Measurements from ENCODE around the gene MED29.

The MED29 gene

GRCh38 chr19:39398297-39398864, 7.2 kb downstream of the MED29 start:
- no peak for DNase-seq (ENCODE audit: low read depth)

GRCh38 chr19:39399668-39400050, 8.5 kb downstream of the MED29 start:
- no peak for DNase-seq (ENCODE audit: low read depth)

- DNase-seq (ENCODE audit: low read depth) = no peak
Observed at GRCh38 chr19:39400061-39400460, 8.9 kb downstream of the MED29 start.

- no peak for DNase-seq (ENCODE audit: low read depth)
Observed at GRCh38 chr19:39401070-39401548, 9.9 kb downstream of the MED29 start.

GRCh38 chr19:39401549-39402345, 10.6 kb downstream of the MED29 start:
- peak; percentile 78 for DNase-seq (ENCODE audit: low read depth)

GRCh38 chr19:39402346-39403300, 11.4 kb downstream of the MED29 start:
- DNase-seq (ENCODE audit: low read depth) = peak; percentile 85

- DNase-seq (ENCODE audit: low read depth) = peak; percentile 96
Observed at GRCh38 chr19:39403331-39404312, 12.4 kb downstream of the MED29 start.

- DNase-seq (ENCODE audit: low read depth) = no peak
Observed at GRCh38 chr19:39405261-39405957, 14.2 kb downstream of the MED29 start.

- peak; percentile 89 for DNase-seq (ENCODE audit: low read depth)
Observed at GRCh38 chr19:39405958-39406655, 14.9 kb downstream of the MED29 start.

- peak; percentile 87 for DNase-seq (ENCODE audit: low read depth)
Observed at GRCh38 chr19:39406656-39407409, 15.7 kb downstream of the MED29 start, which contains the start of gene ZFP36. Gene ZFP36, plus strand, starts transcription at chr19:39406847. Its CDS starts 58 bp downstream, at chr19:39406905.

- DNase-seq (ENCODE audit: low read depth) = no peak
Observed at GRCh38 chr19:39407410-39407659, 16.2 kb downstream of the MED29 start.

GRCh38 chr19:39407660-39408391, 16.6 kb downstream of the MED29 start:
- DNase-seq (ENCODE audit: low read depth) = peak; percentile 54

GRCh38 chr19:39408392-39409207, 17.4 kb downstream of the MED29 start:
- DNase-seq (ENCODE audit: low read depth) = no peak

GRCh38 chr19:39409208-39410016, 18.2 kb downstream of the MED29 start:
- peak; percentile 91 for DNase-seq (ENCODE audit: low read depth)

GRCh38 chr19:39410017-39410830, 19.0 kb downstream of the MED29 start:
- DNase-seq (ENCODE audit: low read depth) = peak; percentile 68

GRCh38 chr19:39410831-39411080, 19.6 kb downstream of the MED29 start:
- DNase-seq (ENCODE audit: low read depth) = no peak

Data from stimulated activated CD8-positive, alpha-beta memory T cell treated with anti-CD3 and anti-CD28 coated beads, Interleukin-12 subunit alpha, Interleukin-12 subunit beta, amount 100 ng/mL, for 1 hour (primary cell).